ENCODE data around the gene TMEM63A. TPM values are rescaled to one million over a fixed set of nuclear protein-coding genes. Genes with fewer than 3 reads are reported as not detected.

TMEM63A gene
- total and polyA plus RNA-seq, 2 donors (not counting 1 experiment from before 2014, with no cell fraction given) = 14.5 to 24.1 TPM

DNA sequence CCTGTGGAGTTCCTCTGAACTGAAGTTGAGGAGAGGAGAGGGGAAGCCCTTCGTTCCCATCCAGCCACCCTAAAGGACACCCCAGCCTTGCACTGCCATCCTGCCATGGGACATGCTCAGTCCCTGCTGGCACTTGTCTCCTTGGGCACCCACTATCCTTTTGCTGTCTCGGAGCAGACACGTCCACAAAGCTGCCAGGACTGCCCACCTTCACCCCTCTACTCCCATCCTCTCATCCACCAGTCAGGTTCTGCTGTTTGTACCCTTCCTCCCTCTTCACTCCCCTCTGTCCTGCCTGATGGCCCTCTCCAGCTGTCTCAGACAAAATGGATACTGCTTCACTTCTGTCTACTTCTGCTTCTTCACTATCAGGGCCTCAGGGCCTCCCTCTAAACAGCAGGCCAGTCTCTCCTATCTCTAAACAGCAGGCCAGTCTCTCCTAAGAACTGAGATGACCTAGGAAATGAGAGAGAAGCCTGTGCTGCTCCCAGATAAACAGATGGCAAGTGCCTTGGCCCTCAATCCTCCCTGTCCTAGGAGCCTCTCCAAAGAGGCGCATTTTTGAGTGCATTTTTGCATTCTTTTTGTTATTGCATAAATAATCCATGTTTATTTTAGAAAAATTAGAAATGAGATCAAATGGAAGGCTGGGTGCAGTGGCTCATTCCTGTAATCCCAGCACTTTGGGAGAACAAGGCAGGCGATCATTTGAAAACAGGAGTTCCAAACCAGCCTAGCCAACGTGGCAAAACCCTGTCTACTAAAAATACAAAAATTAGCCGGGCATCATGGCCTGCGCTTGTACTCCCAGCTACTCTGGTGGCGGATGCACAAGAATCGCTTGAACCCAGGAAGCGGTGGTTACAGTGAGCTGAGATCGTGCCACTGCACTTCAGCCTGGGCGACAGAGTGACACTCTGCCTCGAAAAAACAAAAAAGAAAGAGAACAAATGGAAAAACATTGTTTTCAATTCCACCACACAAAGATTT is 46.3 kb upstream of the TMEM63A start:
- no peak for DNase-seq (ENCODE audit: low read depth in 2 of 2)
- H3K27ac ChIP-seq (ENCODE audit: insufficient read depth, low read length) = no peak overlapping the region
- H3K4me3 ChIP-seq (replicated peaks in 1 of 4; ENCODE audit: control extremely low read depth in 1 of 4, insufficient read depth in 1 of 4, low read depth in 3 of 4, low read length in 4 of 4) = no peak overlapping the region
- no peaks in the 10 kb centered on the region for H4K20me1 ChIP-seq (ENCODE audit: control insufficient read depth, extremely low read depth, insufficient read depth, low read length)
- H3K4me1 ChIP-seq (ENCODE audit: control insufficient read depth, extremely low read depth, insufficient read depth, low read length) = no peaks in the 10 kb centered on the region
- H3K9ac ChIP-seq (ENCODE audit: insufficient read depth, low read length) = no peak overlapping the region
- no peaks in the 10 kb centered on the region for H3K27me3 ChIP-seq (ENCODE audit: control insufficient read depth, insufficient read depth, low read length)
- H2AFZ ChIP-seq (ENCODE audit: low read length) = peak overlapping the region; percentile 57
- no peak overlapping the region for H3K4me2 ChIP-seq (ENCODE audit: extremely low read depth, insufficient read depth, low read length)
- TF ChIP-seq, protein P1, sequence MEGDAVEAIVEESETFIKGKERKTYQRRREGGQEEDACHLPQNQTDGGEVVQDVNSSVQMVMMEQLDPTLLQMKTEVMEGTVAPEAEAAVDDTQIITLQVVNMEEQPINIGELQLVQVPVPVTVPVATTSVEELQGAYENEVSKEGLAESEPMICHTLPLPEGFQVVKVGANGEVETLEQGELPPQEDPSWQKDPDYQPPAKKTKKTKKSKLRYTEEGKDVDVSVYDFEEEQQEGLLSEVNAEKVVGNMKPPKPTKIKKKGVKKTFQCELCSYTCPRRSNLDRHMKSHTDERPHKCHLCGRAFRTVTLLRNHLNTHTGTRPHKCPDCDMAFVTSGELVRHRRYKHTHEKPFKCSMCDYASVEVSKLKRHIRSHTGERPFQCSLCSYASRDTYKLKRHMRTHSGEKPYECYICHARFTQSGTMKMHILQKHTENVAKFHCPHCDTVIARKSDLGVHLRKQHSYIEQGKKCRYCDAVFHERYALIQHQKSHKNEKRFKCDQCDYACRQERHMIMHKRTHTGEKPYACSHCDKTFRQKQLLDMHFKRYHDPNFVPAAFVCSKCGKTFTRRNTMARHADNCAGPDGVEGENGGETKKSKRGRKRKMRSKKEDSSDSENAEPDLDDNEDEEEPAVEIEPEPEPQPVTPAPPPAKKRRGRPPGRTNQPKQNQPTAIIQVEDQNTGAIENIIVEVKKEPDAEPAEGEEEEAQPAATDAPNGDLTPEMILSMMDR (conservative IDR thresholded peaks at IDR 0.05 in 1 of 2, IDR thresholded peaks at IDR 0.05 in 1 of 2; ENCODE audit: low read depth in 1 of 2, low read length in 2 of 2) = no peak
- no peak for TF ChIP-seq EZH2 (IDR thresholded peaks at IDR 0.05; ENCODE audit: low read length, missing control alignments)
- H3K36me3 ChIP-seq (ENCODE audit: control insufficient read depth, insufficient read depth, low read length) = no peaks in the 10 kb centered on the region
- H3K9me3 ChIP-seq (ENCODE audit: control insufficient read depth, insufficient read depth, low read depth, low read length) = no peaks in the 10 kb centered on the region
- H3K79me2 ChIP-seq (ENCODE audit: control insufficient read depth, insufficient read depth, low read length) = peaks cover 3% of the 10 kb centered on the region

- Histone ChIP-seq H3K36me3 (ENCODE audit: control insufficient read depth, insufficient read depth, low read length) (peaks cover 6% of the 10 kb centered on the region), H3K4me2 (ENCODE audit: extremely low read depth, insufficient read depth, low read length) (no peak overlapping the region), H3K9ac (ENCODE audit: insufficient read depth, low read length) (no peak overlapping the region), H3K4me3 (replicated peaks in 1 of 4; ENCODE audit: control extremely low read depth in 1 of 4, insufficient read depth in 1 of 4, low read depth in 3 of 4, low read length in 4 of 4) (no peak overlapping the region), H3K4me1 (ENCODE audit: control insufficient read depth, extremely low read depth, insufficient read depth, low read length) (no peaks in the 10 kb centered on the region), H3K27ac (ENCODE audit: insufficient read depth, low read length) (no peak overlapping the region), H2AFZ (ENCODE audit: low read length) (peak overlapping the region; percentile 14), H3K27me3 (ENCODE audit: control insufficient read depth, insufficient read depth, low read length) (no peaks in the 10 kb centered on the region), H4K20me1 (ENCODE audit: control insufficient read depth, extremely low read depth, insufficient read depth, low read length) (no peaks in the 10 kb centered on the region), H3K79me2 (ENCODE audit: control insufficient read depth, insufficient read depth, low read length) (peaks cover 20% of the 10 kb centered on the region), H3K9me3 (ENCODE audit: control insufficient read depth, insufficient read depth, low read depth, low read length) (no peaks in the 10 kb centered on the region)
- TF ChIP-seq, protein P1 (conservative IDR thresholded peaks at IDR 0.05 in 1 of 2, IDR thresholded peaks at IDR 0.05 in 1 of 2; ENCODE audit: low read depth in 1 of 2, low read length in 2 of 2) = no peak
- no peak for TF ChIP-seq EZH2 (IDR thresholded peaks at IDR 0.05; ENCODE audit: low read length, missing control alignments)
- peak in 1 of 2 donors; percentile 30 for DNase-seq (ENCODE audit: low read depth in 2 of 2)
Observed at GRCh38 chr1:225926551-225927113, 44.5 kb upstream of the TMEM63A start.

Data from fibroblast of lung (primary cell).